Prostate gland (tissue), 2 donors: ENCODE results near the gene MTMR6.

ENCODE experiments used
- POLR2A ChIP-seq: fragments of 450-650 bp; IDR thresholded peaks from one replicate; pipeline ENCODE4 v1.6.1; 2016; ENCODE audit warnings: antibody characterized with exemption, mild to moderate bottlenecking
- POLR2AphosphoS5 ChIP-seq: sonication (generic); formaldehyde crosslinking; IDR thresholded peaks from one replicate; pipeline ENCODE4 v1.6.1; 2017; ENCODE audit warnings: antibody characterized with exemption
- TF ChIP-seq, protein P1 (sequence below), 4 experiments: fragments of 200-600 bp in 2 of 4; fragments of 450-650 bp in 2 of 4; sonication (generic) in 2 of 4; IDR thresholded peaks; 1 replicate in 3 of 4; 2 replicates in 1 of 4; pipeline ENCODE4 v1.5.1; 2016 to 2019; ENCODE audit warnings: antibody characterized with exemption in 4 of 4, mild to moderate bottlenecking in 2 of 4, moderate library complexity in 2 of 4

GRCh38 chr13:25281193-25281934 is 5.9 kb downstream of the MTMR6 start:
- TF ChIP-seq, protein P1, sequence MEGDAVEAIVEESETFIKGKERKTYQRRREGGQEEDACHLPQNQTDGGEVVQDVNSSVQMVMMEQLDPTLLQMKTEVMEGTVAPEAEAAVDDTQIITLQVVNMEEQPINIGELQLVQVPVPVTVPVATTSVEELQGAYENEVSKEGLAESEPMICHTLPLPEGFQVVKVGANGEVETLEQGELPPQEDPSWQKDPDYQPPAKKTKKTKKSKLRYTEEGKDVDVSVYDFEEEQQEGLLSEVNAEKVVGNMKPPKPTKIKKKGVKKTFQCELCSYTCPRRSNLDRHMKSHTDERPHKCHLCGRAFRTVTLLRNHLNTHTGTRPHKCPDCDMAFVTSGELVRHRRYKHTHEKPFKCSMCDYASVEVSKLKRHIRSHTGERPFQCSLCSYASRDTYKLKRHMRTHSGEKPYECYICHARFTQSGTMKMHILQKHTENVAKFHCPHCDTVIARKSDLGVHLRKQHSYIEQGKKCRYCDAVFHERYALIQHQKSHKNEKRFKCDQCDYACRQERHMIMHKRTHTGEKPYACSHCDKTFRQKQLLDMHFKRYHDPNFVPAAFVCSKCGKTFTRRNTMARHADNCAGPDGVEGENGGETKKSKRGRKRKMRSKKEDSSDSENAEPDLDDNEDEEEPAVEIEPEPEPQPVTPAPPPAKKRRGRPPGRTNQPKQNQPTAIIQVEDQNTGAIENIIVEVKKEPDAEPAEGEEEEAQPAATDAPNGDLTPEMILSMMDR (IDR thresholded peaks at IDR 0.05) = no peak
- TF ChIP-seq POLR2AphosphoS5 (no peak), POLR2A (no peak)
